Activated T-helper 17 cell treated with anti-CD3 and anti-CD28 coated beads, Interleukin-2, amount 50 U/mL, for 72 hours (primary cell): ENCODE data around the gene ZFAND5. TPM values are rescaled to one million over a fixed set of nuclear protein-coding genes. Genes with fewer than 3 reads are reported as not detected.

Source experiments
- ATAC-seq: fragments of 150-1000 bp; cut with Tn5 transposase; replicated peaks from 2 replicates; pipeline ENCODE4 v1.10.0; 2021; ENCODE audit warnings: mild to moderate bottlenecking, moderate library complexity
- H3K27ac Mint-ChIP-seq: one replicate; pipeline ENCODE4 v1.8.0; 2022; ENCODE audit warnings: mixed read lengths
- H3K27me3 Mint-ChIP-seq: one replicate; pipeline ENCODE4 v1.8.0; 2022; ENCODE audit warnings: mixed read lengths
- H3K36me3 Mint-ChIP-seq: one replicate; pipeline ENCODE4 v1.8.0; 2022; ENCODE audit warnings: low read depth, mild to moderate bottlenecking, mixed read lengths
- H3K4me1 Mint-ChIP-seq: one replicate; pipeline ENCODE4 v1.8.0; 2022; ENCODE audit warnings: mixed read lengths
- H3K4me3 Mint-ChIP-seq: one replicate; pipeline ENCODE4 v1.8.0; 2022; ENCODE audit warnings: mild to moderate bottlenecking, mixed read lengths
- H3K9me3 Mint-ChIP-seq: one replicate; pipeline ENCODE4 v1.8.0; 2022; ENCODE audit warnings: mixed read lengths
- total RNA-seq, 2 donors: library from RNA; stranded (reverse); gene quantifications; one replicate each; pipeline ENCODE4 v1.2.3, GENCODE V29; 2022

Gene ZFAND5
- total RNA-seq, 2 donors from 2014 or later = 104 to 175 TPM

- ATAC-seq = no peak
- no peaks in the 10 kb centered on the region for H3K27me3 Mint-ChIP-seq
- no peaks in the 10 kb centered on the region for H3K4me1 Mint-ChIP-seq
- no peaks in the 10 kb centered on the region for H3K9me3 Mint-ChIP-seq
- no peaks in the 10 kb centered on the region for H3K36me3 Mint-ChIP-seq
- H3K4me3 Mint-ChIP-seq = no peak overlapping the region
- H3K27ac Mint-ChIP-seq = no peak overlapping the region
These were observed 40.0 kb downstream of the ZFAND5 start for GRCh38 chr9:72324974-72325373.

GRCh38 chr9:72322678-72323077 lies 42.3 kb downstream of the ZFAND5 start:
- no peaks in the 10 kb centered on the region for H3K4me1 Mint-ChIP-seq
- H3K27ac Mint-ChIP-seq = no peak overlapping the region
- H3K9me3 Mint-ChIP-seq = no peaks in the 10 kb centered on the region
- H3K36me3 Mint-ChIP-seq = no peaks in the 10 kb centered on the region
- no peak for ATAC-seq
- H3K4me3 Mint-ChIP-seq = no peak overlapping the region
- no peaks in the 10 kb centered on the region for H3K27me3 Mint-ChIP-seq

GRCh38 chr9:72322259-72322658 lies 42.7 kb downstream of the ZFAND5 start:
- ATAC-seq = no peak
- H3K27me3 Mint-ChIP-seq = no peaks in the 10 kb centered on the region
- H3K36me3 Mint-ChIP-seq = no peaks in the 10 kb centered on the region
- H3K4me1 Mint-ChIP-seq = no peaks in the 10 kb centered on the region
- no peak overlapping the region for H3K4me3 Mint-ChIP-seq
- no peak overlapping the region for H3K27ac Mint-ChIP-seq
- H3K9me3 Mint-ChIP-seq = no peaks in the 10 kb centered on the region

GRCh38 chr9:72315510-72316311 lies 49.3 kb downstream of the ZFAND5 start:
- H3K4me1 Mint-ChIP-seq = no peaks in the 10 kb centered on the region
- no peaks in the 10 kb centered on the region for H3K27me3 Mint-ChIP-seq
- H3K4me3 Mint-ChIP-seq = no peak overlapping the region
- no peak for ATAC-seq
- H3K9me3 Mint-ChIP-seq = no peaks in the 10 kb centered on the region
- peak overlapping the region; percentile 52 for H3K27ac Mint-ChIP-seq
- H3K36me3 Mint-ChIP-seq = no peaks in the 10 kb centered on the region

- H3K27me3 Mint-ChIP-seq = no peaks in the 10 kb centered on the region
- no peaks in the 10 kb centered on the region for H3K36me3 Mint-ChIP-seq
These were observed 49.9 kb downstream of the ZFAND5 start for GRCh38 chr9:72315089-72315509.

GRCh38 chr9:72313507-72313906 lies 51.5 kb downstream of the ZFAND5 start:
- Mint-ChIP-seq H3K27me3 (no peaks in the 10 kb centered on the region), H3K4me1 (peaks cover 4% of the 10 kb centered on the region), H3K27ac (no peak overlapping the region), H3K4me3 (no peak overlapping the region), H3K9me3 (no peaks in the 10 kb centered on the region), H3K36me3 (no peaks in the 10 kb centered on the region)
- no peak for ATAC-seq

More at GRCh38 chr9:72315089-72315509, 49.9 kb downstream of the ZFAND5 start:
- Mint-ChIP-seq H3K27ac (no peak overlapping the region), H3K9me3 (no peaks in the 10 kb centered on the region), H3K4me1 (no peaks in the 10 kb centered on the region), H3K4me3 (no peak overlapping the region)
- no peak for ATAC-seq

- no peaks in the 10 kb centered on the region for H3K36me3 Mint-ChIP-seq
- H3K4me1 Mint-ChIP-seq = peaks cover 4% of the 10 kb centered on the region
- H3K27me3 Mint-ChIP-seq = no peaks in the 10 kb centered on the region
- H3K27ac Mint-ChIP-seq = no peak overlapping the region
- no peaks in the 10 kb centered on the region for H3K9me3 Mint-ChIP-seq
- H3K4me3 Mint-ChIP-seq = no peak overlapping the region
- no peak for ATAC-seq
These were observed 52.5 kb downstream of the ZFAND5 start for GRCh38 chr9:72312386-72312987.

GRCh38 chr9:72309364-72310133 lies 55.5 kb downstream of the ZFAND5 start:
- H3K4me3 Mint-ChIP-seq = no peak overlapping the region
- no peaks in the 10 kb centered on the region for H3K9me3 Mint-ChIP-seq
- no peaks in the 10 kb centered on the region for H3K36me3 Mint-ChIP-seq
- peaks cover 9% of the 10 kb centered on the region for H3K4me1 Mint-ChIP-seq
- no peak overlapping the region for H3K27ac Mint-ChIP-seq
- no peaks in the 10 kb centered on the region for H3K27me3 Mint-ChIP-seq
- ATAC-seq = no peak

GRCh38 chr9:72306761-72307160 lies 58.2 kb downstream of the ZFAND5 start:
- H3K27ac Mint-ChIP-seq = no peak overlapping the region
- no peak for ATAC-seq
- H3K4me3 Mint-ChIP-seq = no peak overlapping the region
- no peaks in the 10 kb centered on the region for H3K27me3 Mint-ChIP-seq
- H3K9me3 Mint-ChIP-seq = no peaks in the 10 kb centered on the region
- peaks cover 12% of the 10 kb centered on the region for H3K4me1 Mint-ChIP-seq
- no peaks in the 10 kb centered on the region for H3K36me3 Mint-ChIP-seq

- no peak for ATAC-seq
- peak overlapping the region; percentile 90 for H3K27ac Mint-ChIP-seq
- H3K27me3 Mint-ChIP-seq = no peaks in the 10 kb centered on the region
- H3K36me3 Mint-ChIP-seq = no peaks in the 10 kb centered on the region
- peaks cover 23% of the 10 kb centered on the region for H3K4me1 Mint-ChIP-seq
- H3K4me3 Mint-ChIP-seq = peak overlapping the region; percentile 74
- no peaks in the 10 kb centered on the region for H3K9me3 Mint-ChIP-seq
These were observed 59.3 kb downstream of the ZFAND5 start for GRCh38 chr9:72305707-72306106.

- H3K27ac Mint-ChIP-seq = peak overlapping the region; percentile 90
- peak overlapping the region; percentile 74 for H3K4me3 Mint-ChIP-seq
- no peaks in the 10 kb centered on the region for H3K36me3 Mint-ChIP-seq
- H3K4me1 Mint-ChIP-seq = peaks cover 29% of the 10 kb centered on the region
- H3K27me3 Mint-ChIP-seq = no peaks in the 10 kb centered on the region
- peak; percentile 96 for ATAC-seq
- H3K9me3 Mint-ChIP-seq = no peaks in the 10 kb centered on the region
These were observed 59.9 kb downstream of the ZFAND5 start for GRCh38 chr9:72305102-72305546.

- Mint-ChIP-seq H3K4me1 (peaks cover 33% of the 10 kb centered on the region), H3K9me3 (no peaks in the 10 kb centered on the region), H3K36me3 (no peaks in the 10 kb centered on the region), H3K4me3 (peak overlapping the region; percentile 74), H3K27ac (peak overlapping the region; percentile 90), H3K27me3 (no peaks in the 10 kb centered on the region)
- ATAC-seq = no peak
These were observed 60.5 kb downstream of the ZFAND5 start for GRCh38 chr9:72304538-72304937.
